A549 (cell line): Measurements from ENCODE around the gene TDRD9. TPM values are rescaled to one million over a fixed set of nuclear protein-coding genes. Genes with fewer than 3 reads are reported as not detected.

ENCODE experiments used
- ATAC-seq, 2 experiments: fragments of 200-7000 bp in 1 of 2; fragments of >200 bp in 1 of 2; cut with Nextera tagmentation in 1 of 2; cut with Tn5 transposase in 1 of 2; 3 replicates each; pipeline versions ENCODE4 v1.8.0 to v1.9.1; 2018 to 2020; ENCODE audit warnings: mild to moderate bottlenecking in 1 of 2, moderate library complexity in 1 of 2
- CTCF ChIA-PET: fragments of 300-600 bp; sonication (Branson Sonifier 250); formaldehyde crosslinking; extraction: SDS; loops from one replicate; lab custom pipeline; 2021; ENCODE audit warnings: antibody characterized with exemption, inconsistent platforms; lab: Yijun Ruan, JAX
- POLR2A ChIA-PET: fragments of 350-600 bp; formaldehyde crosslinking; extraction: SDS; loops from one replicate; lab custom pipeline; 2021; ENCODE audit warnings: antibody characterized with exemption, inconsistent platforms; lab: Yijun Ruan, JAX
- DNase-seq, 2 experiments: peaks; one replicate each; pipeline versions ENCODE4 v3.0.0 to v3.0.0-alpha.2; 2011 to 2016; ENCODE audit warnings: low read depth in 1 of 2, low spot score in 1 of 2
- FAIRE-seq: peaks from 2 replicates; lab custom pipeline; 2011; peaks lifted over from hg19 to GRCh38; lab: Jason Lieb, UNC
- H3K27ac ChIP-seq, 2 experiments: fragments of >200 bp; sonication (Bioruptor Twin); formaldehyde crosslinking; 3 replicates each; pipeline ENCODE4 v1.5.1; 2016 to 2017
- H3K4me1 ChIP-seq: fragments of >200 bp; sonication (Bioruptor Twin); formaldehyde crosslinking; 3 replicates; pipeline ENCODE4 v1.6.1; 2016
- H3K4me2 ChIP-seq: fragments of >200 bp; sonication (Bioruptor Twin); formaldehyde crosslinking; 3 replicates; pipeline ENCODE4 v1.6.1; 2016
- H3K4me3 ChIP-seq: fragments of >200 bp; sonication (Bioruptor Twin); formaldehyde crosslinking; 3 replicates; pipeline ENCODE4 v1.5.1; 2016
- H3K9me3 ChIP-seq: fragments of >200 bp; sonication (Bioruptor Twin); formaldehyde crosslinking; 3 replicates; pipeline ENCODE4 v1.6.1; 2016
- CEBPB ChIP-seq, 2 experiments: fragments of >200 bp in 1 of 2; sonication (Bioruptor Twin) in 1 of 2; formaldehyde crosslinking in 1 of 2; IDR thresholded peaks; 2 replicates each; pipeline ENCODE4 v1.6.1; 2012 to 2016
- CTCF ChIP-seq: fragments of >200 bp; sonication (Bioruptor Twin); formaldehyde crosslinking; IDR thresholded peaks from 3 replicates; pipeline ENCODE4 v1.5.1; 2016
- E2F6 ChIP-seq: IDR thresholded peaks from 2 replicates; pipeline ENCODE4 v1.6.1; 2012; ENCODE audit warnings: low read depth, borderline replicate concordance
- EHF ChIP-seq: fragments of 250-450 bp; sonication (Bioruptor Pico); IDR thresholded peaks from 2 replicates; pipeline ENCODE4 v1.5.0; 2020; ENCODE audit warnings: mild to moderate bottlenecking
- ELK1 ChIP-seq: fragments of 150-350 bp; IDR thresholded peaks from 2 replicates; pipeline ENCODE4 v1.6.1; 2014; ENCODE audit warnings: low read depth, mild to moderate bottlenecking, low read length
- GATA3 ChIP-seq: IDR thresholded peaks from 2 replicates; pipeline ENCODE4 v1.6.1; 2012; ENCODE audit warnings: borderline replicate concordance
- HDAC2 ChIP-seq: fragments of 200-600 bp; sonication (generic); IDR thresholded peaks from 2 replicates; pipeline ENCODE4 v1.6.1; 2016
- HOXB13 ChIP-seq: fragments of 250-450 bp; sonication (Bioruptor Pico); IDR thresholded peaks from 2 replicates; pipeline ENCODE4 v1.5.0; 2020; ENCODE audit warnings: low read depth, mild to moderate bottlenecking, moderate library complexity
- MAX ChIP-seq: IDR thresholded peaks from 2 replicates; pipeline ENCODE4 v1.6.1; 2012
- MAZ ChIP-seq: fragments of 150-350 bp; IDR thresholded peaks from 2 replicates; pipeline ENCODE4 v1.6.1; 2014; ENCODE audit warnings: antibody characterized with exemption, low read depth, low read length, borderline replicate concordance
- NFE2L2 ChIP-seq: fragments of 150-350 bp; conservative IDR thresholded peaks from 2 replicates; pipeline ENCODE4 v1.6.1; 2014; ENCODE audit warnings: low read length
- NR3C1 ChIP-seq: fragments of >200 bp; sonication (Bioruptor Twin); formaldehyde crosslinking; IDR thresholded peaks from 3 replicates; pipeline ENCODE4 v1.6.1; 2017
- RFX5 ChIP-seq: fragments of 450-650 bp; IDR thresholded peaks from 2 replicates; pipeline ENCODE4 v1.7.1; 2014; ENCODE audit warnings: antibody characterized with exemption, mild to moderate bottlenecking, moderate library complexity
- RNF2 ChIP-seq: fragments of 200-600 bp; sonication (generic); IDR thresholded peaks from 2 replicates; pipeline ENCODE4 v1.6.1; 2016; ENCODE audit warnings: low read depth, mild to moderate bottlenecking, antibody characterized with exemption, moderate library complexity, borderline replicate concordance
- TFCP2L1 ChIP-seq: fragments of 250-450 bp; sonication (Bioruptor Pico); IDR thresholded peaks from 2 replicates; pipeline ENCODE4 v1.5.0; 2021; ENCODE audit warnings: mild to moderate bottlenecking
- ZC3H11A ChIP-seq: fragments of 450-650 bp; IDR thresholded peaks from 2 replicates; pipeline ENCODE4 v1.6.1; 2014; ENCODE audit warnings: antibody characterized with exemption, mild to moderate bottlenecking
- ZFP36 ChIP-seq: fragments of 450-650 bp; IDR thresholded peaks from 2 replicates; pipeline ENCODE4 v1.6.1; 2014; ENCODE audit warnings: borderline replicate concordance; ENCODE audit not compliant: partially characterized antibody
- ZNF302 ChIP-seq: fragments of 250-450 bp; sonication (Bioruptor Pico); IDR thresholded peaks from 2 replicates; pipeline ENCODE4 v1.9.0; 2021; ENCODE audit warnings: inconsistent platforms, mild to moderate bottlenecking, moderate library complexity
- ZSCAN20 ChIP-seq: fragments of 250-450 bp; sonication (Bioruptor Pico); IDR thresholded peaks from 2 replicates; pipeline ENCODE4 v1.8.0; 2022; ENCODE audit warnings: mild to moderate bottlenecking, moderate library complexity
- WGBS: methylation state at CpG from one replicate; pipeline ENCODE4 v1.1.6; 2017; ENCODE audit errors: missing lambda C conversion rate; 5-methylcytosine and 5-hydroxymethylcytosine counted together
- polyA plus RNA-seq, 4 experiments: library from polyadenylated mRNA; depleted of rRNA in 3 of 4; stranded (reverse); fragments of >200 nt; fragmentation: RNase III in 1 of 4; extraction: RNeasy Plus Mini Kit Qiagen cat#74134 plus additional on column Dnase treatment in 1 of 4; gene quantifications; 2 replicates in 3 of 4; 3 replicates in 1 of 4; pipeline ENCODE4 v1.2.3, GENCODE V29; 2011 to 2017

TDRD9 gene
- polyA plus RNA-seq, 2 of the 4 experiments (the other 2 are of a cell fraction): 0.04 TPM; not detected in 1

- H3K9me3 ChIP-seq: no peaks in the 10 kb centered on the region
- ChIA-PET CTCF (interaction anchor here (1.9 to 6.1 kb wide), 3 partner anchors 13 to 482 kb away, joined by 6 to 112 read pairs (median 24); no protein-coding TSS in a partner anchor), POLR2A (no interaction called here)
- 65% methylated on average over 17 of the region's 17 CpGs for WGBS
- no peak for TF ChIP-seq ZFP36
- TF ChIP-seq NR3C1: no peak
- no peak for TF ChIP-seq RFX5
- no peak for TF ChIP-seq RNF2
- no peak for TF ChIP-seq ZC3H11A
- ATAC-seq (no peak), FAIRE-seq (no peak), DNase-seq (no peak)
- no peaks in the 10 kb centered on the region; the same call in 2 of the 3 replicates for H3K4me1 ChIP-seq
- H3K4me3 ChIP-seq: no peak overlapping the region
- no peak overlapping the region for H3K27ac ChIP-seq
- no peak overlapping the region for H3K4me2 ChIP-seq
Observed at GRCh38 chr14:104081261-104081835, 153.1 kb downstream of the TDRD9 start.

- POLR2A ChIA-PET: no interaction called here
- Histone ChIP-seq H3K27ac (no peak overlapping the region), H3K4me3 (no peak overlapping the region), H3K9me3 (no peaks in the 10 kb centered on the region), H3K4me2 (no peak overlapping the region), H3K4me1 (no peaks in the 10 kb centered on the region; the same call in 2 of the 3 replicates)
- TF ChIP-seq MAZ (no peak), GATA3 (no peak), CTCF (no peak), NFE2L2 (no peak), ZNF302 (CRISPR knock-in tag) (no peak), ZSCAN20 (CRISPR knock-in tag) (no peak), TFCP2L1 (CRISPR knock-in tag) (no peak), RNF2 (no peak), EHF (no peak), HDAC2 (no peak), HOXB13 (CRISPR knock-in tag) (no peak), E2F6 (no peak), MAX (no peak), CEBPB (IDR thresholded peaks at IDR 0.05) (no peak)
- DNase-seq (no peak), ATAC-seq (no peak), FAIRE-seq (no peak)
- CTCF ChIA-PET: interaction anchor here (1.3 to 4.5 kb wide), 2 partner anchors 11 to 13 kb away, joined by 3 to 24 read pairs; no protein-coding TSS in a partner anchor
- WGBS: 71% methylated on average over 15 of the region's 15 CpGs
Observed at GRCh38 chr14:104081951-104082464, 153.8 kb downstream of the TDRD9 start.

- DNase-seq (no peak), ATAC-seq (no peak), FAIRE-seq (no peak)
- Histone ChIP-seq H3K4me2 (no peak overlapping the region), H3K9me3 (no peaks in the 10 kb centered on the region), H3K4me3 (no peak overlapping the region), H3K27ac (no peak overlapping the region), H3K4me1 (no peaks in the 10 kb centered on the region; the same call in 2 of the 3 replicates)
- POLR2A ChIA-PET: no interaction called here
- 65% methylated on average over 12 of the region's 12 CpGs for WGBS
- TF ChIP-seq MAZ (no peak), ELK1 (no peak)
- CTCF ChIA-PET: interaction anchor here (1.1 to 4.5 kb wide), 4 partner anchors 10 to 481 kb away, joined by 3 to 24 read pairs (median 6); no protein-coding TSS in a partner anchor
Observed at GRCh38 chr14:104082807-104083206, 154.6 kb downstream of the TDRD9 start.
